C4-2B (cell line): ENCODE results near the gene OPRL1.

Source experiments
- CTCF ChIP-seq: fragments of 450-650 bp; conservative IDR thresholded peaks from 2 replicates; pipeline ENCODE4 v1.5.1; 2017; ENCODE audit warnings: mild to moderate bottlenecking
- ZFX ChIP-seq: fragments of 450-650 bp; IDR thresholded peaks from 2 replicates; pipeline ENCODE4 v1.6.1; 2017

GRCh38 chr20:64091770-64092169 lies 11.9 kb downstream of the OPRL1 start:
- no peak for TF ChIP-seq CTCF
- no peak for TF ChIP-seq ZFX
